SH-SY5Y (cell line): ENCODE data around the gene GPR32.

ENCODE experiments used
- GATA2 ChIP-seq: IDR thresholded peaks from 2 replicates; pipeline ENCODE4 v1.6.1; 2011; ENCODE audit warnings: mild to moderate bottlenecking, low read depth, low read length
- GATA3 ChIP-seq: IDR thresholded peaks from 2 replicates; pipeline ENCODE4 v1.6.1; 2011; ENCODE audit warnings: low read depth, mild to moderate bottlenecking, low read length, moderate library complexity

DNA sequence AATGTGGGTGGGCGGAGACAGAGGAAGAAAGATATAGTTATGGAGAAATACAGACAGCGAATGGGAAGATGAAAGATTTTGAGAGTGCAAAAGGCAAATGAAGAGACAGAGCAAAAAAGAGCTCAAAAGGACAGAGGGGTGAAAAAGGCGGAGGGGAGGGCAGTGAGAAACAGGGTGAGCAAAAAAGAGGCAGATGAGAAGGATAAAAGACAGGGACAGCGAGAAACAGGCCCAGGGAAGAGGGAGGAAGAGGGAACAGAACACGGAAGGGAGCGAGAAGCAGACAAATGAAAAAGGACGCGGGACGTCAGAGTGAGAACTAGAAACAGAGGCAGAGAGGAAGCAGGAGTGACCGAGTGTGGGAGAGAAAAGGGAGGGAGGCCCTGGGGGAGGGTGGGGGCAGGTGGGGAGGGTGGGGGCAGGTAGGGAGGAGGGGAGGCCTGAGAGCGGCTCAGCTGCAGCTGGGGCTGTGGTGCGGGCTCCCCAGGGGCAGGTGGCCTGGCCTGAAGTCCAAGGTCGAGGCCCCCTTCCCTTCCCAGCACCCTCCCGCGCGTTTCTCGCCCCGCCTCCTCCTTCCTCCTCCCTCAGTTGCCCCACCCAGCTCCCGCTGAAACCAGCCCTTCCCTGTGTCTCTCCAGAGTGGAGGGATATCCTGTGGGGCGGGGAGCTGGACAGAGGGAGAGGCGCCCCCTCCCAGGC is 50.4 kb downstream of the GPR32 start:
- TF ChIP-seq GATA3 (no peak), GATA2 (no peak)
